Central memory CD8-positive, alpha-beta T cell (primary cell): Measurements from ENCODE around the gene RABGEF1.
"Not testable (repeated sequence)": the region's sequence is repeated elsewhere in the genome, so short reads cannot be mapped to it uniquely, and the experiment has no call there.

Experiments
- ATAC-seq: fragments of 150-1000 bp; cut with Tn5 transposase; replicated peaks from 2 replicates; pipeline ENCODE4 v1.10.0; 2022; ENCODE audit warnings: mild to moderate bottlenecking, moderate FRiP score, moderate number of reproducible peaks; ENCODE audit not compliant: poor library complexity, severe bottlenecking; ENCODE audit errors: extremely low read depth
- DNase-seq, 2 donors: peaks; one replicate each; pipeline ENCODE4 v3.0.0; 2021; ENCODE audit warnings: low spot score in 2 of 2
- H3K27ac Mint-ChIP-seq: one replicate; pipeline ENCODE4 v1.8.0; 2022; ENCODE audit warnings: low read depth, mild to moderate bottlenecking, moderate library complexity, mixed read lengths
- H3K27me3 Mint-ChIP-seq: one replicate; pipeline ENCODE4 v1.8.0; 2022; ENCODE audit warnings: mixed read lengths
- H3K36me3 Mint-ChIP-seq: one replicate; pipeline ENCODE4 v1.8.0; 2022; ENCODE audit warnings: mild to moderate bottlenecking, moderate library complexity, mixed read lengths; ENCODE audit not compliant: insufficient read depth
- H3K4me1 Mint-ChIP-seq: one replicate; pipeline ENCODE4 v1.8.0; 2022; ENCODE audit warnings: mixed read lengths
- H3K4me3 Mint-ChIP-seq: one replicate; pipeline ENCODE4 v1.8.0; 2022; ENCODE audit warnings: mild to moderate bottlenecking, moderate library complexity, mixed read lengths
- H3K9me3 Mint-ChIP-seq: one replicate; pipeline ENCODE4 v1.8.0; 2022; ENCODE audit warnings: mixed read lengths

The RABGEF1 gene

GRCh38 chr7:66713687-66714086, 26.8 kb upstream of the RABGEF1 start:
- H3K36me3 Mint-ChIP-seq: peaks cover 17% of the 10 kb centered on the region
- peaks cover 5% of the 10 kb centered on the region for H3K9me3 Mint-ChIP-seq
- H3K4me3 Mint-ChIP-seq: no peak overlapping the region
- no peaks in the 10 kb centered on the region for H3K4me1 Mint-ChIP-seq
- ATAC-seq: no peak
- H3K27ac Mint-ChIP-seq: no peak overlapping the region
- no peak for DNase-seq
- no peaks in the 10 kb centered on the region for H3K27me3 Mint-ChIP-seq

- H3K27ac Mint-ChIP-seq, H3K9me3 Mint-ChIP-seq, ATAC-seq, H3K4me1 Mint-ChIP-seq, H3K27me3 Mint-ChIP-seq, DNase-seq, H3K4me3 Mint-ChIP-seq: not testable (repeated sequence)
- peaks cover 17% of the 10 kb centered on the region for H3K36me3 Mint-ChIP-seq
Measured at GRCh38 chr7:66716634-66717033, 23.9 kb upstream of the RABGEF1 start.

- no peaks in the 10 kb centered on the region for H3K4me1 Mint-ChIP-seq
- ATAC-seq (no peak), DNase-seq (no peak)
- H3K9me3 Mint-ChIP-seq: peaks cover 9% of the 10 kb centered on the region
- H3K27me3 Mint-ChIP-seq: no peaks in the 10 kb centered on the region
- H3K36me3 Mint-ChIP-seq: peaks cover 7% of the 10 kb centered on the region
- H3K27ac Mint-ChIP-seq: no peak overlapping the region
- H3K4me3 Mint-ChIP-seq: no peak overlapping the region
Measured at GRCh38 chr7:66720561-66720960, 20.0 kb upstream of the RABGEF1 start.

GRCh38 chr7:66725843-66726242, 14.7 kb upstream of the RABGEF1 start:
- H3K4me1 Mint-ChIP-seq: peaks cover 6% of the 10 kb centered on the region
- H3K27ac Mint-ChIP-seq: no peak overlapping the region
- H3K9me3 Mint-ChIP-seq: peaks cover 9% of the 10 kb centered on the region
- H3K36me3 Mint-ChIP-seq: peaks cover 8% of the 10 kb centered on the region
- no peak overlapping the region for H3K4me3 Mint-ChIP-seq
- H3K27me3 Mint-ChIP-seq: no peaks in the 10 kb centered on the region
- DNase-seq: no peak
- no peak for ATAC-seq

- DNase-seq: no peak
- Mint-ChIP-seq H3K4me3 (no peak overlapping the region), H3K27me3 (no peaks in the 10 kb centered on the region), H3K9me3 (peaks cover 9% of the 10 kb centered on the region), H3K27ac (no peak overlapping the region), H3K4me1 (peaks cover 6% of the 10 kb centered on the region), H3K36me3 (peaks cover 8% of the 10 kb centered on the region)
- no peak for ATAC-seq
Measured at GRCh38 chr7:66727058-66727457, 13.5 kb upstream of the RABGEF1 start.

- Mint-ChIP-seq H3K27me3 (no peaks in the 10 kb centered on the region), H3K27ac (no peak overlapping the region), H3K4me1 (peaks cover 6% of the 10 kb centered on the region), H3K9me3 (peaks cover 9% of the 10 kb centered on the region), H3K36me3 (peaks cover 6% of the 10 kb centered on the region), H3K4me3 (no peak overlapping the region)
- no peak for DNase-seq
- ATAC-seq: no peak
Measured at GRCh38 chr7:66728571-66728970, 12.0 kb upstream of the RABGEF1 start.

GRCh38 chr7:66729274-66729673, 11.3 kb upstream of the RABGEF1 start:
- H3K4me3 Mint-ChIP-seq: no peak overlapping the region

GRCh38 chr7:66731986-66732385, 8.5 kb upstream of the RABGEF1 start:
- Mint-ChIP-seq H3K27ac (no peak overlapping the region), H3K27me3 (no peaks in the 10 kb centered on the region)

More at GRCh38 chr7:66729274-66729673, 11.3 kb upstream of the RABGEF1 start:
- peaks cover 9% of the 10 kb centered on the region for H3K9me3 Mint-ChIP-seq
- DNase-seq (no peak), ATAC-seq (no peak)
- H3K27me3 Mint-ChIP-seq: no peaks in the 10 kb centered on the region
- H3K4me1 Mint-ChIP-seq: peaks cover 6% of the 10 kb centered on the region
- no peak overlapping the region for H3K27ac Mint-ChIP-seq
- peaks cover 6% of the 10 kb centered on the region for H3K36me3 Mint-ChIP-seq

GRCh38 chr7:66732439-66732838, 8.1 kb upstream of the RABGEF1 start:
- Mint-ChIP-seq H3K9me3 (peaks cover 6% of the 10 kb centered on the region), H3K36me3 (peaks cover 5% of the 10 kb centered on the region), H3K4me3 (no peak overlapping the region), H3K27me3 (no peaks in the 10 kb centered on the region), H3K4me1 (peaks cover 30% of the 10 kb centered on the region), H3K27ac (no peak overlapping the region)
- ATAC-seq: no peak
- no peak for DNase-seq

More at GRCh38 chr7:66731986-66732385, 8.5 kb upstream of the RABGEF1 start:
- H3K4me3 Mint-ChIP-seq: no peak overlapping the region
- H3K4me1 Mint-ChIP-seq: peaks cover 25% of the 10 kb centered on the region
- ATAC-seq (no peak), DNase-seq (no peak)
- H3K9me3 Mint-ChIP-seq: peaks cover 6% of the 10 kb centered on the region
- peaks cover 5% of the 10 kb centered on the region for H3K36me3 Mint-ChIP-seq

GRCh38 chr7:66734006-66734405, 6.5 kb upstream of the RABGEF1 start:
- peaks cover 1% of the 10 kb centered on the region for H3K36me3 Mint-ChIP-seq
- no peak for DNase-seq
- no peaks in the 10 kb centered on the region for H3K27me3 Mint-ChIP-seq
- H3K4me3 Mint-ChIP-seq: no peak overlapping the region
- peaks cover 6% of the 10 kb centered on the region for H3K9me3 Mint-ChIP-seq
- no peak for ATAC-seq
- peaks cover 24% of the 10 kb centered on the region for H3K4me1 Mint-ChIP-seq
- H3K27ac Mint-ChIP-seq: no peak overlapping the region

- no peak for ATAC-seq
- Mint-ChIP-seq H3K4me1 (peaks cover 27% of the 10 kb centered on the region), H3K36me3 (peaks cover 9% of the 10 kb centered on the region), H3K4me3 (no peak overlapping the region), H3K27me3 (no peaks in the 10 kb centered on the region), H3K27ac (no peak overlapping the region), H3K9me3 (peaks cover 6% of the 10 kb centered on the region)
- DNase-seq: no peak
Measured at GRCh38 chr7:66735154-66735553, 5.4 kb upstream of the RABGEF1 start.

GRCh38 chr7:66735850-66736249, 4.7 kb upstream of the RABGEF1 start:
- Mint-ChIP-seq H3K27me3 (no peaks in the 10 kb centered on the region), H3K9me3 (peaks cover 6% of the 10 kb centered on the region), H3K4me1 (peaks cover 30% of the 10 kb centered on the region), H3K4me3 (no peak overlapping the region), H3K27ac (no peak overlapping the region), H3K36me3 (peaks cover 14% of the 10 kb centered on the region)
- DNase-seq (no peak), ATAC-seq (no peak)

- peaks cover 20% of the 10 kb centered on the region for H3K36me3 Mint-ChIP-seq
- H3K27ac Mint-ChIP-seq: peak overlapping the region; percentile 72
- H3K27me3 Mint-ChIP-seq: no peaks in the 10 kb centered on the region
- DNase-seq (no peak), ATAC-seq (no peak)
- no peak overlapping the region for H3K4me3 Mint-ChIP-seq
- peaks cover 6% of the 10 kb centered on the region for H3K9me3 Mint-ChIP-seq
- H3K4me1 Mint-ChIP-seq: peaks cover 35% of the 10 kb centered on the region
Measured at GRCh38 chr7:66736892-66737291, 3.6 kb upstream of the RABGEF1 start.

GRCh38 chr7:66737667-66738066, 2.9 kb upstream of the RABGEF1 start:
- H3K9me3 Mint-ChIP-seq: peaks cover 6% of the 10 kb centered on the region
- peaks cover 43% of the 10 kb centered on the region for H3K4me1 Mint-ChIP-seq
- no peak overlapping the region for H3K4me3 Mint-ChIP-seq
- ATAC-seq (no peak), DNase-seq (no peak)
- H3K27me3 Mint-ChIP-seq: no peaks in the 10 kb centered on the region
- H3K27ac Mint-ChIP-seq: no peak overlapping the region
- H3K36me3 Mint-ChIP-seq: peaks cover 23% of the 10 kb centered on the region
